ENCODE data around the gene TIMM8B. TPM values are rescaled to one million over a fixed set of nuclear protein-coding genes. Genes with fewer than 3 reads are reported as not detected.

TIMM8B gene
- total RNA-seq, 1 experiment from 2014 or later: 62.1 TPM

DNA sequence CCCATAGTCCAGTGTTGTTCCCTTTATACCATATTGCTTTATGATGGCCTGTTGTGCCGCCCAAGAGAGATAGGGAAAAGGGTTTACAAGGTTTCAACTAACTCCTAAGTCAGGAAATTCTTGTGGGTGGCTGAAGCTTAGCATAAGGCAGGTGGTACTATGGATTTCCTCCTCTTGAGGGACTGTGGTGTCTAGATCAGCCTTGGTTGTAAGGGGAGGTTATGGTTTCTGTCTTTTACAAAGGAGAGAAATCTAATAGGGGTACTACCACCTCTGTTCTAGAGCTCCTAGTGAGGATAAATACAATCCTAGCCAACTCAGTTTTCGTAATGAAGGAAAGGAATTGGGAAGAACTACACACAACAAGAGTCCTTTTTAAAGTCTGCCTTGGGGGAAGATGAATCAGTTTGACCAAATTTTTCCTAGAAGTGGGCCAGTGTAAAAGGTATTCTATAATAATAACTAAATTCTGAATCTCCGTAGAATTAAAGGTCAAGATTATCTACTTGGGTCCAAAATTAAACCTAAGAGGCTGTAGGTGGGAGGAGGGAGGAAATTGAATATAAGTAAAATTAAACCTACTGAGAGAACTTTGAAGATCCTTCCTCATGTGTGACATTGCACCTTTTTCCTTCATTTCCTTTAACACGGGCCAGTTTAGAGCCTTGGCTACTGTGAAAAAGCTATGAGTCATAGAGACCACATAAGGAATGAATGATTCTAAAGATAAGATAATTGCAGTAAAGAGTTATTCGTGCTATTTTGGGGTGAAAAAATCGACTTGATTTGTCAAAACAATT is 44.2 kb downstream of the TIMM8B start:
- ChIA-PET CTCF (interaction anchor here (0.7 kb wide), 1 partner anchor 10 kb away, joined by 3 read pairs; no protein-coding TSS in a partner anchor), POLR2A (no interaction called here), RAD21 (ENCODE audit: low non-redundant PET in 1 of 2, low total read pairs in 2 of 2, uncharacterized antibody in 2 of 2, unreplicated experiment in 2 of 2) (interaction anchor here in 1 of 2 experiments (0.7 kb wide), 1 partner anchor 570 kb away, joined by 4 read pairs; no protein-coding TSS in a partner anchor)
- peaks cover 18 to 36% of the 10 kb centered on the region in 2 experiments for H3K4me1 ChIP-seq (ENCODE audit: control insufficient read depth in 1 of 2, insufficient read depth in 2 of 2, low read length in 2 of 2)
- peak overlapping the region; percentile 36 for H3K9ac ChIP-seq (ENCODE audit: low read length)
- ATAC-seq (peak; percentile 91), DNase-seq (ENCODE audit: low read depth, low spot score) (peak; percentile 64)
- H3K4me3 ChIP-seq (replicated peaks in 1 of 2; ENCODE audit: low read depth in 1 of 2, low read length in 2 of 2): peak overlapping the region in 1 of 2 experiments; percentile 14; a peak in 1 of 4 replicates
- no TSS peak for BruUV-seq (replicated peaks)
- H3K36me3 ChIP-seq (ENCODE audit: control insufficient read depth in 1 of 2, insufficient read depth in 2 of 2, low read length in 2 of 2): peaks cover 29 to 35% of the 10 kb centered on the region in 2 experiments; a peak in 3 of 4 replicates
- peaks cover 23% of the 10 kb centered on the region for H3K79me2 ChIP-seq (ENCODE audit: insufficient read depth, low read length)
- intact Hi-C loops (cut with micrococcal nuclease): no loop called here
- peak overlapping the region; percentile 57 for H3K4me2 ChIP-seq (ENCODE audit: low read length)
- H4K20me1 ChIP-seq (ENCODE audit: insufficient read depth): no peaks in the 10 kb centered on the region; the same call in 1 of the 2 replicates
- no peaks in the 10 kb centered on the region for H3K9me3 ChIP-seq (ENCODE audit: control insufficient read depth in 1 of 2, insufficient read depth in 1 of 2, low read depth in 1 of 2, low read length in 2 of 2)
- peak overlapping the region; percentile 88 for H3K27ac ChIP-seq (ENCODE audit: low read depth, low read length)
- H2AFZ ChIP-seq (ENCODE audit: low read depth, low read length, poor library complexity, severe bottlenecking): no peak overlapping the region
- H3K9me2 ChIP-seq (ENCODE audit: insufficient read depth): no peaks in the 10 kb centered on the region
- H3K27me3 ChIP-seq (ENCODE audit: insufficient read depth, low read length): no peaks in the 10 kb centered on the region
- TF ChIP-seq EZH2 (IDR thresholded peaks at IDR 0.05) (no peak), POLR2AphosphoS5 (IDR thresholded peaks at IDR 0.05; ENCODE audit: low read depth, low read length) (0 out of 2 replicates have a peak, but pooled peaks have one; percentile 11), FOSL1 (IDR thresholded peaks at IDR 0.05; ENCODE audit: low read depth) (peak; percentile 80), SP1 (IDR thresholded peaks at IDR 0.05; ENCODE audit: low read depth) (peak; percentile 68), RAD21 (IDR thresholded peaks at IDR 0.05; ENCODE audit: low read depth) (no peak), JUND (IDR thresholded peaks at IDR 0.05) (peak; percentile 76), ZBTB33 (IDR thresholded peaks at IDR 0.05; ENCODE audit: extremely low read depth, insufficient replicate concordance, low read length) (no peak), POLR2A (IDR thresholded peaks at IDR 0.05; ENCODE audit: borderline replicate concordance, extremely low read depth, insufficient read depth, insufficient read length) (no peak), ELF1 (IDR thresholded peaks at IDR 0.05; ENCODE audit: borderline replicate concordance, low read depth) (no peak), CTCF (IDR thresholded peaks at IDR 0.05 in 2 of 3, conservative IDR thresholded peaks at IDR 0.05 in 1 of 3; ENCODE audit: borderline replicate concordance in 1 of 3, insufficient read depth in 1 of 3, low read depth in 2 of 3, low read length in 2 of 3) (no peak), ATF3 (IDR thresholded peaks at IDR 0.05) (no peak), SIN3A (IDR thresholded peaks at IDR 0.05; ENCODE audit: low read depth) (no peak), CBX3 (IDR thresholded peaks at IDR 0.05; ENCODE audit: low read depth) (peak; percentile 55; the same call in 1 of the 2 replicates), MAX (IDR thresholded peaks at IDR 0.05) (peak; percentile 4; the same call in 1 of the 2 replicates), TCF7L2 (IDR thresholded peaks at IDR 0.05; ENCODE audit: borderline replicate concordance, extremely low read depth, insufficient read depth, insufficient read length) (no peak), EZH2phosphoT487 (IDR thresholded peaks at IDR 0.05; ENCODE audit: borderline replicate concordance) (no peak), SRF (IDR thresholded peaks at IDR 0.05; ENCODE audit: low read depth) (peak; percentile 73; the same call in 1 of the 2 replicates)
- TF ChIP-seq, protein P1, sequence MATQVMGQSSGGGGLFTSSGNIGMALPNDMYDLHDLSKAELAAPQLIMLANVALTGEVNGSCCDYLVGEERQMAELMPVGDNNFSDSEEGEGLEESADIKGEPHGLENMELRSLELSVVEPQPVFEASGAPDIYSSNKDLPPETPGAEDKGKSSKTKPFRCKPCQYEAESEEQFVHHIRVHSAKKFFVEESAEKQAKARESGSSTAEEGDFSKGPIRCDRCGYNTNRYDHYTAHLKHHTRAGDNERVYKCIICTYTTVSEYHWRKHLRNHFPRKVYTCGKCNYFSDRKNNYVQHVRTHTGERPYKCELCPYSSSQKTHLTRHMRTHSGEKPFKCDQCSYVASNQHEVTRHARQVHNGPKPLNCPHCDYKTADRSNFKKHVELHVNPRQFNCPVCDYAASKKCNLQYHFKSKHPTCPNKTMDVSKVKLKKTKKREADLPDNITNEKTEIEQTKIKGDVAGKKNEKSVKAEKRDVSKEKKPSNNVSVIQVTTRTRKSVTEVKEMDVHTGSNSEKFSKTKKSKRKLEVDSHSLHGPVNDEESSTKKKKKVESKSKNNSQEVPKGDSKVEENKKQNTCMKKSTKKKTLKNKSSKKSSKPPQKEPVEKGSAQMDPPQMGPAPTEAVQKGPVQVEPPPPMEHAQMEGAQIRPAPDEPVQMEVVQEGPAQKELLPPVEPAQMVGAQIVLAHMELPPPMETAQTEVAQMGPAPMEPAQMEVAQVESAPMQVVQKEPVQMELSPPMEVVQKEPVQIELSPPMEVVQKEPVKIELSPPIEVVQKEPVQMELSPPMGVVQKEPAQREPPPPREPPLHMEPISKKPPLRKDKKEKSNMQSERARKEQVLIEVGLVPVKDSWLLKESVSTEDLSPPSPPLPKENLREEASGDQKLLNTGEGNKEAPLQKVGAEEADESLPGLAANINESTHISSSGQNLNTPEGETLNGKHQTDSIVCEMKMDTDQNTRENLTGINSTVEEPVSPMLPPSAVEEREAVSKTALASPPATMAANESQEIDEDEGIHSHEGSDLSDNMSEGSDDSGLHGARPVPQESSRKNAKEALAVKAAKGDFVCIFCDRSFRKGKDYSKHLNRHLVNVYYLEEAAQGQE (IDR thresholded peaks at IDR 0.05; ENCODE audit: low read depth): no peak

Data from HCT116 (cell line).